Coronary artery (tissue), 2 donors: ENCODE data around the gene FDXR.

Experiments
- DNase-seq: peaks from one replicate; pipeline ENCODE4 v3.0.0-alpha.2; 2017; ENCODE audit warnings: low spot score
- H3K27ac ChIP-seq, 2 donors: fragments of 200-600 bp; sonication (generic); one replicate each; pipeline ENCODE4 v1.5.1; 2016 to 2019
- H3K4me3 ChIP-seq: fragments of 200-600 bp; sonication (generic); 2 replicates; pipeline ENCODE4 v1.5.1; 2016; ENCODE audit warnings: mild to moderate bottlenecking, moderate library complexity
- CTCF ChIP-seq: fragments of 200-600 bp; sonication (generic); IDR thresholded peaks from one replicate; pipeline ENCODE4 v1.5.1; 2019; ENCODE audit warnings: antibody characterized with exemption

The FDXR gene

GRCh38 chr17:74815067-74815466, 57.7 kb downstream of the FDXR start:
- TF ChIP-seq CTCF = no peak
- H3K4me3 ChIP-seq = no peak overlapping the region
- DNase-seq = no peak

GRCh38 chr17:74814453-74814852, 58.3 kb downstream of the FDXR start:
- TF ChIP-seq CTCF = no peak
- Histone ChIP-seq H3K4me3 (no peak overlapping the region), H3K27ac (no peak overlapping the region)
- DNase-seq = no peak

More at GRCh38 chr17:74815067-74815466, 57.7 kb downstream of the FDXR start:
- no peak overlapping the region for H3K27ac ChIP-seq
